ENCODE measurements around the gene CRB2.

The CRB2 gene

GRCh38 chr9:123348317-123348992, 7.5 kb upstream of the CRB2 start:
- no peak for DNase-seq

GRCh38 chr9:123349033-123349432, 7.0 kb upstream of the CRB2 start:
- no peak for DNase-seq

- DNase-seq = peak; percentile 36 to 86 (median 61)
These were observed 6.1 kb upstream of the CRB2 start for GRCh38 chr9:123349691-123350480.

- peak in 1 of 3 experiments; percentile 37 for DNase-seq
These were observed 5.2 kb upstream of the CRB2 start for GRCh38 chr9:123350590-123351310.

GRCh38 chr9:123353041-123353440, 3.0 kb upstream of the CRB2 start:
- no peak for DNase-seq

- DNase-seq = peak; percentile 12 to 81 (median 64)
These were observed 1.9 kb upstream of the CRB2 start for GRCh38 chr9:123353984-123354591.

- DNase-seq = peak in 1 of 3 experiments; percentile 30
These were observed 1.0 kb upstream of the CRB2 start for GRCh38 chr9:123354806-123355508.

GRCh38 chr9:123356851-123357742, 1.1 kb downstream of the CRB2 start:
- DNase-seq = peak in 1 of 3 experiments; percentile 26

- DNase-seq = no peak
These were observed 1.7 kb downstream of the CRB2 start for GRCh38 chr9:123357743-123358059.

GRCh38 chr9:123358181-123358905, 2.3 kb downstream of the CRB2 start:
- peak in 2 of 3 experiments; percentile 30 to 72 for DNase-seq

- no peak for DNase-seq
These were observed 3.1 kb downstream of the CRB2 start for GRCh38 chr9:123359106-123359505.

GRCh38 chr9:123359546-123359945, 3.5 kb downstream of the CRB2 start:
- peak; percentile 13 to 77 (median 45) for DNase-seq

- DNase-seq = peak; percentile 21 to 67 (median 48)
These were observed 4.4 kb downstream of the CRB2 start for GRCh38 chr9:123360161-123361085.

- no peak for DNase-seq
These were observed 5.2 kb downstream of the CRB2 start for GRCh38 chr9:123361086-123361730.

- no peak for DNase-seq
These were observed 5.9 kb downstream of the CRB2 start for GRCh38 chr9:123361731-123362510.

- no peak for DNase-seq
These were observed 6.9 kb downstream of the CRB2 start for GRCh38 chr9:123362856-123363255.

GRCh38 chr9:123364241-123364824, 8.3 kb downstream of the CRB2 start:
- DNase-seq = no peak
